Measurements from ENCODE around the gene PEX19. TPM values are rescaled to one million over a fixed set of nuclear protein-coding genes. Genes with fewer than 3 reads are reported as not detected.

PEX19 gene
- total RNA-seq, 1 donor from 2014 or later, result 61.7 TPM

DNA sequence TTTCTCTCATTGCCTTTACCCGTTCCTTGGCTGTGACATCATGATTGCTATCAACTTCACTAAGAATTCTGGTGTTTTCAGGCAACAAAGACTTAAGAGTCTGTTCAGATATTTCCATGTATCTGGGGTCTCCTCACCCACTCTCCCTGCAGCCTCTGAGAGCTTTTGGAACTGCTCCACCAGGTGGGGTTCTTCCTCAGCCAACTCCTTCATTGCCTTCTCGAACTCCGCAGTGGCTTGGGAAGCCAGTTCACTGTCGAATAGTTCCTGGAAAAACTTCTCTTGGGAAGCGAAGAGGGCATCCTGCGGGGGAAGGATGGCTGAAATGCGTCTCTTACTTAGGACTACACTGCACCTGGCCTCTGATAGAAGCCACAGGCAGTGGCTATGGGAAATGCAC, 2.1 kb downstream of the PEX19 start:
- TF ChIP-seq, protein P1, sequence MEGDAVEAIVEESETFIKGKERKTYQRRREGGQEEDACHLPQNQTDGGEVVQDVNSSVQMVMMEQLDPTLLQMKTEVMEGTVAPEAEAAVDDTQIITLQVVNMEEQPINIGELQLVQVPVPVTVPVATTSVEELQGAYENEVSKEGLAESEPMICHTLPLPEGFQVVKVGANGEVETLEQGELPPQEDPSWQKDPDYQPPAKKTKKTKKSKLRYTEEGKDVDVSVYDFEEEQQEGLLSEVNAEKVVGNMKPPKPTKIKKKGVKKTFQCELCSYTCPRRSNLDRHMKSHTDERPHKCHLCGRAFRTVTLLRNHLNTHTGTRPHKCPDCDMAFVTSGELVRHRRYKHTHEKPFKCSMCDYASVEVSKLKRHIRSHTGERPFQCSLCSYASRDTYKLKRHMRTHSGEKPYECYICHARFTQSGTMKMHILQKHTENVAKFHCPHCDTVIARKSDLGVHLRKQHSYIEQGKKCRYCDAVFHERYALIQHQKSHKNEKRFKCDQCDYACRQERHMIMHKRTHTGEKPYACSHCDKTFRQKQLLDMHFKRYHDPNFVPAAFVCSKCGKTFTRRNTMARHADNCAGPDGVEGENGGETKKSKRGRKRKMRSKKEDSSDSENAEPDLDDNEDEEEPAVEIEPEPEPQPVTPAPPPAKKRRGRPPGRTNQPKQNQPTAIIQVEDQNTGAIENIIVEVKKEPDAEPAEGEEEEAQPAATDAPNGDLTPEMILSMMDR (IDR thresholded peaks at IDR 0.05; ENCODE audit: unreplicated experiment), result no peak
- no peak overlapping the region for H3K4me3 Mint-ChIP-seq (ENCODE audit: unreplicated experiment)
- H3K9me3 Mint-ChIP-seq (ENCODE audit: unreplicated experiment), result no peaks in the 10 kb centered on the region
- peaks cover 22% of the 10 kb centered on the region for H3K4me1 Mint-ChIP-seq (ENCODE audit: unreplicated experiment)
- H3K27ac Mint-ChIP-seq (ENCODE audit: unreplicated experiment), result no peak overlapping the region
- peaks cover 32% of the 10 kb centered on the region for H3K36me3 Mint-ChIP-seq (ENCODE audit: low read depth, unreplicated experiment)
- H3K27me3 Mint-ChIP-seq (ENCODE audit: unreplicated experiment), result peaks cover 2% of the 10 kb centered on the region
- DNase-seq (ENCODE audit: low spot score), result no peak

GRCh38 chr1:160277987-160278386, 6.9 kb downstream of the PEX19 start:
- no peak for DNase-seq (ENCODE audit: low spot score)
- H3K27ac Mint-ChIP-seq (ENCODE audit: unreplicated experiment), result no peak overlapping the region
- no peak overlapping the region for H3K4me3 Mint-ChIP-seq (ENCODE audit: unreplicated experiment)
- no peaks in the 10 kb centered on the region for H3K27me3 Mint-ChIP-seq (ENCODE audit: unreplicated experiment)
- H3K9me3 Mint-ChIP-seq (ENCODE audit: unreplicated experiment), result no peaks in the 10 kb centered on the region
- TF ChIP-seq, protein P1 (IDR thresholded peaks at IDR 0.05; ENCODE audit: unreplicated experiment), result no peak
- no peaks in the 10 kb centered on the region for H3K4me1 Mint-ChIP-seq (ENCODE audit: unreplicated experiment)
- H3K36me3 Mint-ChIP-seq (ENCODE audit: low read depth, unreplicated experiment), result peaks cover 24% of the 10 kb centered on the region

DNA sequence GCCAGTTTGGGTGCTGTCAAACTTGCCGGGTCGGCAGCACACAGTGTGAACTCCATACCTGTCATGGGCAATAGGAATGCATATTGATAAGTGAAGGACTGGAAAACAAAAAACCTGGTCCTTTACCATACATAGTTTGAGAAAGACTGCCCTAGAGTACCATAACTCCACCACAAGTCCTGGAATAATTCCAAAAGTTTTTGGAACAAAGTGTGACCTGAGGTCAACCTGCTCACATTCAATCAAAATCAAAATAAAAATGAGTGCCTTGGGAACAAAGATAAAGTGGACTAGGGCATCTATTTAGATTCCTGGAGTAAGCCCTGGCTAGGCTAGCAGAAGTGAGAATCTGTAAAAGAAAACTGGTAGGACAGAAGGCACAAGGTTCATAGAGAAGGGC, 7.6 kb downstream of the PEX19 start:
- Mint-ChIP-seq H3K9me3 (ENCODE audit: unreplicated experiment) (no peaks in the 10 kb centered on the region), H3K4me1 (ENCODE audit: unreplicated experiment) (no peaks in the 10 kb centered on the region), H3K27me3 (ENCODE audit: unreplicated experiment) (no peaks in the 10 kb centered on the region)

GRCh38 chr1:160271025-160271424, 13.9 kb downstream of the PEX19 start:
- H3K27ac Mint-ChIP-seq (ENCODE audit: unreplicated experiment), result no peak overlapping the region
- H3K4me1 Mint-ChIP-seq (ENCODE audit: unreplicated experiment), result no peaks in the 10 kb centered on the region
- H3K9me3 Mint-ChIP-seq (ENCODE audit: unreplicated experiment), result no peaks in the 10 kb centered on the region
- no peak for DNase-seq (ENCODE audit: low spot score)
- TF ChIP-seq, protein P1 (IDR thresholded peaks at IDR 0.05; ENCODE audit: unreplicated experiment), result no peak
- H3K36me3 Mint-ChIP-seq (ENCODE audit: low read depth, unreplicated experiment), result no peaks in the 10 kb centered on the region
- H3K27me3 Mint-ChIP-seq (ENCODE audit: unreplicated experiment), result peaks cover 2% of the 10 kb centered on the region
- no peak overlapping the region for H3K4me3 Mint-ChIP-seq (ENCODE audit: unreplicated experiment)

More for the DNA sequence above, 7.6 kb downstream of the PEX19 start:
- H3K4me3 Mint-ChIP-seq (ENCODE audit: unreplicated experiment), result no peak overlapping the region
- no peak overlapping the region for H3K27ac Mint-ChIP-seq (ENCODE audit: unreplicated experiment)
- TF ChIP-seq, protein P1 (IDR thresholded peaks at IDR 0.05; ENCODE audit: unreplicated experiment), result no peak
- H3K36me3 Mint-ChIP-seq (ENCODE audit: low read depth, unreplicated experiment), result peaks cover 19% of the 10 kb centered on the region
- DNase-seq (ENCODE audit: low spot score), result no peak

DNA sequence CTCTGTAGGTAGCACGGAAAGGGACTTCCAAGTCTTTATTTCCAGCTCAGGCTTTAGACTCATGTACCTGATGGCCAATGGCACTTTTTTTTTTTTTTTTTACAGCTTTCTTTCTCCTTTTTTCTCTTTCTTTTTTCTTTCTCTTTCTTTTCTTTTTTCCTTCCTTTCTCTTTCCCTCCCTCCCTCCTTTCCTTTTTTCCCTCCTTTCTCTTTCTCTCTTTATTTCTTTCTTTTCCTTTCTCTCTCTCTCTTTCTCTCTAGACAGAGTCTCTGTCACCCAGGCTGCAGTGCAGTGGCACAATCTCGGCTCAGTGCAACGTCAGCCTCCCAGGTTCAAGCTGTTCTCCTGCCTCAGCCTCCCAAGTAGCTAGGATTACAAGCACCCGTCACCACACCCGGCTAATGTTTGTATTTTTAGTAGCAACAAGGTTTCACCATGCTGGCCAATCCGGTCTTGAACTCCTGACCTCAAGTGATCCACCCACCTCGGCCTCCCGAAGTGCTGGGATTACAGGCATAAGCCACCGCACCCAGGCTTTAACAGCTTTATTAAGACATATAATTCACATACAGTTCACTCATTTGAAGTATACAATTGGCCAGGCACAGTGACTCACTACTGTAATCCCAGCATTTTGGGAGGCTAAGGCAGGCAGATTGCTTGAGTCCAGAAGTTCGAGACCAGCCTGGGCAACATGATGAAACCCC, 17.5 kb downstream of the PEX19 start:
- Mint-ChIP-seq H3K27ac (ENCODE audit: unreplicated experiment) (no peak overlapping the region), H3K9me3 (ENCODE audit: unreplicated experiment) (no peaks in the 10 kb centered on the region), H3K4me1 (ENCODE audit: unreplicated experiment) (peaks cover 1% of the 10 kb centered on the region), H3K27me3 (ENCODE audit: unreplicated experiment) (peaks cover 6% of the 10 kb centered on the region), H3K4me3 (ENCODE audit: unreplicated experiment) (no peak overlapping the region), H3K36me3 (ENCODE audit: low read depth, unreplicated experiment) (no peaks in the 10 kb centered on the region)
- DNase-seq (ENCODE audit: low spot score), result no peak
- TF ChIP-seq, protein P1 (IDR thresholded peaks at IDR 0.05; ENCODE audit: unreplicated experiment), result no peak

Measured in endothelial cell (in vitro differentiated cells).